Parathyroid adenoma (tissue), 2 donors: ENCODE measurements around the gene STX18.

Experiments
- H2AFZ ChIP-seq: fragments of 300-600 bp; sonication (generic); one replicate; pipeline ENCODE4 v1.7.0; 2017; ENCODE audit warnings: antibody characterized with exemption, mild to moderate bottlenecking
- H3K27ac ChIP-seq: fragments of 300-600 bp; sonication (generic); one replicate; pipeline ENCODE4 v1.7.0; 2017
- H3K27me3 ChIP-seq: fragments of 300-600 bp; sonication (generic); one replicate; pipeline ENCODE4 v1.7.0; 2017; ENCODE audit warnings: low read length; ENCODE audit not compliant: control insufficient read depth, insufficient read depth
- H3K36me3 ChIP-seq: fragments of 300-600 bp; sonication (generic); one replicate; pipeline ENCODE4 v1.7.0; 2017; ENCODE audit warnings: low read length; ENCODE audit not compliant: control insufficient read depth, insufficient read depth
- H3K4me1 ChIP-seq: fragments of 300-600 bp; sonication (generic); one replicate; pipeline ENCODE4 v1.7.0; 2017; ENCODE audit warnings: control low read depth
- H3K4me2 ChIP-seq: fragments of 300-600 bp; sonication (generic); one replicate; pipeline ENCODE4 v1.7.0; 2017; ENCODE audit warnings: low read length
- H3K4me3 ChIP-seq: fragments of 300-600 bp; sonication (generic); one replicate; pipeline ENCODE4 v1.7.0; 2017; ENCODE audit warnings: low read depth, low read length
- H3K79me2 ChIP-seq: fragments of 300-600 bp; sonication (generic); one replicate; pipeline ENCODE4 v1.7.0; 2017; ENCODE audit warnings: control low read depth
- H3K9ac ChIP-seq: fragments of 300-600 bp; sonication (generic); one replicate; pipeline ENCODE4 v1.7.0; 2017; ENCODE audit warnings: mild to moderate bottlenecking
- H3K9me3 ChIP-seq: fragments of 300-600 bp; sonication (generic); one replicate; pipeline ENCODE4 v1.7.0; 2017; ENCODE audit warnings: low read length; ENCODE audit not compliant: control insufficient read depth
- TF ChIP-seq, protein P1 (sequence below): fragments of 300-600 bp; sonication (generic); IDR thresholded peaks from one replicate; pipeline ENCODE4 v1.7.0; 2017; ENCODE audit warnings: antibody characterized with exemption, mild to moderate bottlenecking
- donor health status: primary hyperparathyroidism.

STX18 gene

DNA sequence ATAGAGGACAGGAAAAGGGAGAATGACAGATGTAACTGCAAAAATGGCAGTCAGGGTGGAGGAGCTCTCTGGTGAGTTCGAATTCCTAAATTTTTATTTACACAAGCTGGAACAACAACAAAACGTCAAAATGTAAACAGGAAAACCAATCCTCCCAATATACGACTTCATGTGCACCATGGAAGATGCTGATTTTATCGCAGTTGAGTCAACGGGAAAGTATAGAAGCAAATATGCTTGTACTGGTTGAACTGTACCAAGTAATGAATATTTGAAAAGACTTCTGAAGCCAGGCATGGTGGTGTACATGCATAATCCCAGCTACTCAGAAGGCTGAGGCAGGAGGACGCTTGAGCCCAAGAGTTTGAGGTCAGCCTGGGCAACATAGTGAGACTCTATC lies 15.4 kb downstream of the STX18 start:
- peaks cover 7% of the 10 kb centered on the region for H3K79me2 ChIP-seq
- H3K36me3 ChIP-seq = no peaks in the 10 kb centered on the region
- H3K9me3 ChIP-seq = no peaks in the 10 kb centered on the region
- TF ChIP-seq, protein P1, sequence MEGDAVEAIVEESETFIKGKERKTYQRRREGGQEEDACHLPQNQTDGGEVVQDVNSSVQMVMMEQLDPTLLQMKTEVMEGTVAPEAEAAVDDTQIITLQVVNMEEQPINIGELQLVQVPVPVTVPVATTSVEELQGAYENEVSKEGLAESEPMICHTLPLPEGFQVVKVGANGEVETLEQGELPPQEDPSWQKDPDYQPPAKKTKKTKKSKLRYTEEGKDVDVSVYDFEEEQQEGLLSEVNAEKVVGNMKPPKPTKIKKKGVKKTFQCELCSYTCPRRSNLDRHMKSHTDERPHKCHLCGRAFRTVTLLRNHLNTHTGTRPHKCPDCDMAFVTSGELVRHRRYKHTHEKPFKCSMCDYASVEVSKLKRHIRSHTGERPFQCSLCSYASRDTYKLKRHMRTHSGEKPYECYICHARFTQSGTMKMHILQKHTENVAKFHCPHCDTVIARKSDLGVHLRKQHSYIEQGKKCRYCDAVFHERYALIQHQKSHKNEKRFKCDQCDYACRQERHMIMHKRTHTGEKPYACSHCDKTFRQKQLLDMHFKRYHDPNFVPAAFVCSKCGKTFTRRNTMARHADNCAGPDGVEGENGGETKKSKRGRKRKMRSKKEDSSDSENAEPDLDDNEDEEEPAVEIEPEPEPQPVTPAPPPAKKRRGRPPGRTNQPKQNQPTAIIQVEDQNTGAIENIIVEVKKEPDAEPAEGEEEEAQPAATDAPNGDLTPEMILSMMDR = no peak
- no peak overlapping the region for H3K27ac ChIP-seq
- H3K4me3 ChIP-seq = no peak overlapping the region
- H3K27me3 ChIP-seq = no peaks in the 10 kb centered on the region
- no peak overlapping the region for H3K9ac ChIP-seq
- H2AFZ ChIP-seq = no peak overlapping the region
- no peaks in the 10 kb centered on the region for H3K4me1 ChIP-seq
- no peak overlapping the region for H3K4me2 ChIP-seq

DNA sequence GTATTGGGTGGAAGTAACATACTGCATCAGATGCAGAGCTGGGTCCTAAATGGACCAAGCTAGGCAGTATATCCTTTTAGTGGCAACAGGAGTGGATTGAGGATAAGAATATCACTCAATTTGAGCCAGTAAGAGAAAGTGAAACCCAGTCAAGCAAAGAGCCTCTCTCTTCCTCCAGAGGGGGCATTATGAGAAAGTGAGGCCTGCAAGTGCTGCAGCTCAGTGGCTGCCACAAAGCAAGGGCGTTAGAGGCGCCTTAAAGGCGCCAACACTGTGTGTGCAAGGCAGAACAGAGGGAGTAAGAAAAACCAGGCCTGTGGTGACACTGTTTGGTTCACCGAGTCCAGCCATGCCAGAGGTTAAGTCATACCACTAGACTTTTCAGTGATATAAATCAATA lies 17.5 kb downstream of the STX18 start:
- H3K9ac ChIP-seq = no peak overlapping the region
- H3K27me3 ChIP-seq = no peaks in the 10 kb centered on the region
- no peak overlapping the region for H2AFZ ChIP-seq
- H3K79me2 ChIP-seq = peaks cover 6% of the 10 kb centered on the region
- no peaks in the 10 kb centered on the region for H3K4me1 ChIP-seq
- no peaks in the 10 kb centered on the region for H3K36me3 ChIP-seq
- no peaks in the 10 kb centered on the region for H3K9me3 ChIP-seq
- no peak overlapping the region for H3K4me2 ChIP-seq
- TF ChIP-seq, protein P1 = no peak
- H3K27ac ChIP-seq = no peak overlapping the region
- H3K4me3 ChIP-seq = no peak overlapping the region

DNA sequence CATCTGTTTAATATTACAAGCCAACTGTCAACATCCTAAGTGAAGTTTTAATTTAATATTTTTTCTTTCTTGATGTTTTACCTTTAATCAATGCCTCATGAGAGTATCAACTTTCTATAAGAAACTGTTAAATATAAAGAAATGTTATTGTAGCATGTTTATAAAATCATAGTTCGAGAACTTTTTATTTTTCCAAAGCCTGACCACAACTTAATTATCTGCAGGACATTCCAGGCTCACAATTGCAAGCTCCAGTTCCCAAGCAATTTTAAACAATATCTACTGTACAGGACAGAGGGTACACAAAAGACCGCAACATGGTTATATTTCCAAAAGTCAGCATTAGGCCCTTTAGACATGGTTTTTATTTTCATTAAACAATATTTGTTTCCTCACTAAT lies 20.1 kb downstream of the STX18 start:
- no peak overlapping the region for H3K27ac ChIP-seq
- no peak overlapping the region for H3K9ac ChIP-seq
- H3K79me2 ChIP-seq = no peaks in the 10 kb centered on the region
- no peak overlapping the region for H3K4me2 ChIP-seq
- no peaks in the 10 kb centered on the region for H3K4me1 ChIP-seq
- no peaks in the 10 kb centered on the region for H3K27me3 ChIP-seq
- H3K4me3 ChIP-seq = no peak overlapping the region
- H3K9me3 ChIP-seq = no peaks in the 10 kb centered on the region
- no peaks in the 10 kb centered on the region for H3K36me3 ChIP-seq
- no peak overlapping the region for H2AFZ ChIP-seq
- TF ChIP-seq, protein P1 = no peak

DNA sequence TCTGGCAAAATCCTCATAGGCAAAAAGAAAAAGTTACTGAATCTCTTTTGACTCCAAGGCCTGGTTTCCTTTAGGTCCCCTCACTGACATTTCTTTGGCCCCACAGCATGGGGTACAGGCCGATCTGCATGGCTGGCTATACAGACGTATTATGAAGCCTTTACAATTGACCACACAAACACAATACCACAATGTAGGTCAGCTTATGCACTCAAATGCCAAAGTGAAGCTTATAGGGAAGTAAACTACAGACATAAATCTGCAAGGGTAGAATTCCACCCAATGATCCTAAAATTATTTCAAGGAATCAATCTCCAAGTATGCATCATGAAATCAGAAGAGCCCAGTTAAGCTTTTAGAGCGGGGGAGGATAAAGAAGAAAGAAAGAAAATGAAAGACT lies 20.7 kb downstream of the STX18 start:
- no peaks in the 10 kb centered on the region for H3K79me2 ChIP-seq
- no peaks in the 10 kb centered on the region for H3K27me3 ChIP-seq
- H3K9me3 ChIP-seq = no peaks in the 10 kb centered on the region
- no peaks in the 10 kb centered on the region for H3K36me3 ChIP-seq
- no peaks in the 10 kb centered on the region for H3K4me1 ChIP-seq
- no peak overlapping the region for H3K4me3 ChIP-seq
- no peak overlapping the region for H2AFZ ChIP-seq
- H3K4me2 ChIP-seq = no peak overlapping the region
- H3K27ac ChIP-seq = no peak overlapping the region
- TF ChIP-seq, protein P1 = no peak
- no peak overlapping the region for H3K9ac ChIP-seq

DNA sequence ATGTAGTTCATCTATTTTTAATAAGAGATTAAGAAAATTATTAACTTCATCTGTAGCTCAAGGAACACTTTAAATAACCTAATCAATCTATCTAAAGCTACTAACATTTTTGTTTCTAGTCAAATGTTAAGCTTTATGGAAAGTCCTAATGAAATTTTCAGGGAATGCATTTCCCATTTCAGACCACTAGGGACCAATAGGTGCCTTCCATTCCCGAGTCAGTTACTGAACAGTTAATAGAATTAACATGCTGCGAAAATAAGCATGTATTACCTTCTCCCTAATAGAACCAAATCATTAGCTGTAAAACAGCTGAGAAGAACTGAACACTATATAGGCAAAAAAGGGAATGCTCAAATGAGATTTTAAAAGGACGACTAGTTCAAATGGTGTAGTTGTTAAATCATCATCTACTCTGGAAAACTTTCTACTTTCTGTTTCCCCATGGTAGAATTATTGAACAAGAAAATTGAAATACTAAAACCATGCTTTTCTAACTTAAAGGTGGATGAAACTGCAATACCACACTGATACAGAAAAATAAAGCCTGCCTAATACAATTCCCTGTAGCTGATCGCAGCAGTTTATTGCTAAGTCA lies 22.5 kb downstream of the STX18 start:
- Histone ChIP-seq H3K9me3 (no peaks in the 10 kb centered on the region), H3K4me3 (no peak overlapping the region), H3K4me1 (no peaks in the 10 kb centered on the region), H3K27ac (no peak overlapping the region), H2AFZ (no peak overlapping the region), H3K36me3 (no peaks in the 10 kb centered on the region), H3K79me2 (no peaks in the 10 kb centered on the region), H3K27me3 (no peaks in the 10 kb centered on the region), H3K4me2 (no peak overlapping the region), H3K9ac (no peak overlapping the region)
- TF ChIP-seq, protein P1 = no peak
